Activated T-helper 1 cell treated with anti-CD3 and anti-CD28 coated beads, Interleukin-12 subunit alpha, Interleukin-12 subunit beta, Interleukin-2, Interleukin-4 antibody, amounts not matched to agents 30 ng/mL and 10 ng/mL and 1 ng/mL, durations not matched to agents 14 hours and 24 hours and 36 hours (primary cell): ENCODE results near the gene POFUT1. TPM values are rescaled to one million over a fixed set of nuclear protein-coding genes. Genes with fewer than 3 reads are reported as not detected.
"Not testable (repeated sequence)": the region's sequence is repeated elsewhere in the genome, so short reads cannot be mapped to it uniquely, and the experiment has no call there.

Experiments
- DNase-seq: peaks from one replicate; pipeline ENCODE4 v3.0.0; 2021; ENCODE audit warnings: low spot score
- H3K27ac Mint-ChIP-seq: one replicate; pipeline ENCODE4 v1.8.0; 2021; ENCODE audit warnings: mild to moderate bottlenecking, mixed read lengths
- H3K27me3 Mint-ChIP-seq: one replicate; pipeline ENCODE4 v1.8.0; 2022; ENCODE audit warnings: mild to moderate bottlenecking, moderate library complexity, mixed read lengths; ENCODE audit not compliant: insufficient read depth
- H3K36me3 Mint-ChIP-seq: one replicate; pipeline ENCODE4 v1.8.0; 2021; ENCODE audit warnings: low read depth, mixed read lengths
- H3K4me1 Mint-ChIP-seq: one replicate; pipeline ENCODE4 v1.8.0; 2021; ENCODE audit warnings: low read depth, mixed read lengths
- H3K4me3 Mint-ChIP-seq: one replicate; pipeline ENCODE4 v1.8.0; 2021; ENCODE audit warnings: mild to moderate bottlenecking, moderate library complexity, mixed read lengths
- H3K9me3 Mint-ChIP-seq: one replicate; pipeline ENCODE4 v1.8.0; 2021; ENCODE audit warnings: mixed read lengths
- intact Hi-C: fragments of 100-400 bp; cut with micrococcal nuclease; formaldehyde crosslinking; loops from one replicate; pipeline ENCODE4 v1.15.1; 2024
- total RNA-seq: library from RNA; stranded (reverse); gene quantifications from 2 replicates; pipeline ENCODE4 v1.2.3, GENCODE V29; 2022

Gene POFUT1
- total RNA-seq, 1 donor from 2014 or later: 73.0 TPM

GRCh38 chr20:32191873-32192272, 15.8 kb upstream of the POFUT1 start:
- intact Hi-C loops: no loop called here
- DNase-seq: no peak
- H3K27ac Mint-ChIP-seq: no peak overlapping the region
- no peaks in the 10 kb centered on the region for H3K9me3 Mint-ChIP-seq
- H3K4me1 Mint-ChIP-seq: peaks cover 49% of the 10 kb centered on the region
- H3K4me3 Mint-ChIP-seq: no peak overlapping the region
- H3K27me3 Mint-ChIP-seq: no peaks in the 10 kb centered on the region
- H3K36me3 Mint-ChIP-seq: peaks cover 50% of the 10 kb centered on the region

GRCh38 chr20:32192698-32193097, 15.0 kb upstream of the POFUT1 start:
- Mint-ChIP-seq H3K27me3 (no peaks in the 10 kb centered on the region), H3K9me3 (no peaks in the 10 kb centered on the region), H3K36me3 (peaks cover 57% of the 10 kb centered on the region), H3K4me3 (no peak overlapping the region), H3K4me1 (peaks cover 55% of the 10 kb centered on the region), H3K27ac (no peak overlapping the region)
- intact Hi-C loops: no loop called here
- no peak for DNase-seq

- peaks cover 59% of the 10 kb centered on the region for H3K4me1 Mint-ChIP-seq
- intact Hi-C loops, H3K4me3 Mint-ChIP-seq, H3K9me3 Mint-ChIP-seq, H3K27me3 Mint-ChIP-seq, H3K27ac Mint-ChIP-seq, DNase-seq: not testable (repeated sequence)
- peaks cover 60% of the 10 kb centered on the region for H3K36me3 Mint-ChIP-seq
These were observed 14.3 kb upstream of the POFUT1 start for GRCh38 chr20:32193336-32193735.

- intact Hi-C loops: no loop called here
- Mint-ChIP-seq H3K27me3 (no peaks in the 10 kb centered on the region), H3K36me3 (peaks cover 61% of the 10 kb centered on the region), H3K4me1 (peaks cover 63% of the 10 kb centered on the region), H3K4me3 (no peak overlapping the region), H3K27ac (no peak overlapping the region), H3K9me3 (no peaks in the 10 kb centered on the region)
- no peak for DNase-seq
These were observed 13.7 kb upstream of the POFUT1 start for GRCh38 chr20:32193996-32194395.

GRCh38 chr20:32195581-32195980, 12.1 kb upstream of the POFUT1 start:
- DNase-seq: no peak
- intact Hi-C loops: no loop called here
- Mint-ChIP-seq H3K4me3 (no peak overlapping the region), H3K36me3 (peaks cover 67% of the 10 kb centered on the region), H3K27ac (peak overlapping the region; percentile 48), H3K4me1 (peaks cover 61% of the 10 kb centered on the region), H3K9me3 (no peaks in the 10 kb centered on the region), H3K27me3 (no peaks in the 10 kb centered on the region)

- H3K27ac Mint-ChIP-seq: not testable (repeated sequence)
These were observed 11.1 kb upstream of the POFUT1 start for GRCh38 chr20:32196613-32197012.

GRCh38 chr20:32197136-32197535, 10.5 kb upstream of the POFUT1 start:
- H3K27me3 Mint-ChIP-seq, H3K4me3 Mint-ChIP-seq, H3K9me3 Mint-ChIP-seq, intact Hi-C loops, DNase-seq: not testable (repeated sequence)
- H3K36me3 Mint-ChIP-seq: peaks cover 66% of the 10 kb centered on the region
- peak overlapping the region; percentile 12 for H3K27ac Mint-ChIP-seq
- H3K4me1 Mint-ChIP-seq: peaks cover 59% of the 10 kb centered on the region

More at GRCh38 chr20:32196613-32197012, 11.1 kb upstream of the POFUT1 start:
- Mint-ChIP-seq H3K4me1 (peaks cover 61% of the 10 kb centered on the region), H3K36me3 (peaks cover 67% of the 10 kb centered on the region)
- H3K4me3 Mint-ChIP-seq, H3K27me3 Mint-ChIP-seq, DNase-seq, H3K9me3 Mint-ChIP-seq, intact Hi-C loops: not testable (repeated sequence)

GRCh38 chr20:32199006-32199405, 8.7 kb upstream of the POFUT1 start:
- H3K36me3 Mint-ChIP-seq: peaks cover 65% of the 10 kb centered on the region
- peak overlapping the region; percentile 15 for H3K4me3 Mint-ChIP-seq
- DNase-seq: no peak
- H3K4me1 Mint-ChIP-seq: peaks cover 67% of the 10 kb centered on the region
- H3K27ac Mint-ChIP-seq: peak overlapping the region; percentile 63
- intact Hi-C loops: no loop called here
- H3K27me3 Mint-ChIP-seq: no peaks in the 10 kb centered on the region
- no peaks in the 10 kb centered on the region for H3K9me3 Mint-ChIP-seq

GRCh38 chr20:32201296-32201976, 6.2 kb upstream of the POFUT1 start:
- Mint-ChIP-seq H3K9me3 (no peaks in the 10 kb centered on the region), H3K27me3 (no peaks in the 10 kb centered on the region), H3K27ac (peak overlapping the region; percentile 72), H3K4me3 (no peak overlapping the region), H3K4me1 (peaks cover 69% of the 10 kb centered on the region), H3K36me3 (peaks cover 69% of the 10 kb centered on the region)
- intact Hi-C loops: loop anchor here (5.0 to 10.0 kb wide), 4 partner anchors 317 to 1793 kb away; partner anchors contain the start of gene RALY
- no peak for DNase-seq

GRCh38 chr20:32201977-32202363, 5.7 kb upstream of the POFUT1 start:
- peaks cover 74% of the 10 kb centered on the region for H3K4me1 Mint-ChIP-seq
- H3K36me3 Mint-ChIP-seq: peaks cover 74% of the 10 kb centered on the region
- no peaks in the 10 kb centered on the region for H3K27me3 Mint-ChIP-seq
- no peaks in the 10 kb centered on the region for H3K9me3 Mint-ChIP-seq
- peak overlapping the region; percentile 72 for H3K27ac Mint-ChIP-seq
- DNase-seq: no peak
- H3K4me3 Mint-ChIP-seq: peak overlapping the region; percentile 61
- intact Hi-C loops: loop anchor here (5.0 to 10.0 kb wide), 4 partner anchors 317 to 1793 kb away; partner anchors contain the start of gene RALY

- Mint-ChIP-seq H3K4me3 (peak overlapping the region; percentile 100), H3K4me1 (peaks cover 69% of the 10 kb centered on the region), H3K9me3 (no peaks in the 10 kb centered on the region), H3K27ac (peak overlapping the region; percentile 93), H3K27me3 (no peaks in the 10 kb centered on the region), H3K36me3 (peaks cover 67% of the 10 kb centered on the region)
- intact Hi-C loops: loop anchor here (1.0 to 10.0 kb wide), 8 partner anchors 49 to 1791 kb away; partner anchors contain the start of gene RALY
- DNase-seq: no peak
These were observed 4.1 kb upstream of the POFUT1 start for GRCh38 chr20:32203356-32204204.

GRCh38 chr20:32204205-32205109, 3.2 kb upstream of the POFUT1 start:
- no peaks in the 10 kb centered on the region for H3K9me3 Mint-ChIP-seq
- peak overlapping the region; percentile 100 for H3K4me3 Mint-ChIP-seq
- DNase-seq: no peak
- H3K27me3 Mint-ChIP-seq: no peaks in the 10 kb centered on the region
- intact Hi-C loops: loop anchor here (1.0 to 10.0 kb wide), 10 partner anchors 48 to 1908 kb away; partner anchors contain the start of genes EIF2S2, PDRG1 and RALY
- peaks cover 69% of the 10 kb centered on the region for H3K4me1 Mint-ChIP-seq
- peaks cover 65% of the 10 kb centered on the region for H3K36me3 Mint-ChIP-seq
- H3K27ac Mint-ChIP-seq: peak overlapping the region; percentile 93
